ENCODE results near the gene RBM20. TPM values are rescaled to one million over a fixed set of nuclear protein-coding genes. Genes with fewer than 3 reads are reported as not detected.

Gene RBM20
- total and polyA plus RNA-seq, 2 of the 13 experiments (the other 11 are each of a cell fraction or from before 2014, with no cell fraction given) = 0.02 to 0.22 TPM

- 93% methylated on average over 9 of the region's 9 CpGs for WGBS (ENCODE audit: low lambda C conversion rate)
- Histone ChIP-seq H4K20me1 (ENCODE audit: insufficient read depth, low read length) (no peaks in the 10 kb centered on the region), H2AFZ (ENCODE audit: low read length) (no peak overlapping the region), H3K36me3 (replicated peaks in 1 of 2; ENCODE audit: control insufficient read depth in 1 of 2, insufficient read depth in 2 of 2, low read length in 2 of 2) (no peaks in the 10 kb centered on the region), H3K4me3 (replicated peaks in 1 of 3; ENCODE audit: insufficient read depth in 1 of 3, low read depth in 2 of 3, low read length in 3 of 3) (no peak overlapping the region), H3K4me2 (ENCODE audit: low read depth, low read length) (no peak overlapping the region), H3K27me3 (ENCODE audit: control insufficient read depth in 1 of 2, insufficient read depth in 2 of 2, low read length in 2 of 2) (no peaks in the 10 kb centered on the region), H3K9ac (ENCODE audit: insufficient read depth, low read depth, low read length) (no peak overlapping the region), H3K27ac (ENCODE audit: extremely low read length, insufficient read depth, low read length) (no peak overlapping the region), H3K4me1 (ENCODE audit: insufficient read depth, low read length) (peaks cover 99% of the 10 kb centered on the region), H3K79me2 (ENCODE audit: insufficient read depth, low read length) (no peaks in the 10 kb centered on the region), H3K9me3 (ENCODE audit: low read length) (no peaks in the 10 kb centered on the region)
- no peak for ATAC-seq
- ChIA-PET CTCF (ENCODE audit: low intra/inter-chr PET ratio, low total read pairs) (no interaction called here), POLR2A (interaction anchor here (2.7 kb wide), 1 partner anchor 77 kb away, joined by 9 read pairs; the partner anchor contains the start of genes BBIP1 and SHOC2)
- FAIRE-seq = no peak
- in situ Hi-C loops (cut with HindIII; ENCODE audit: extremely low pct_ligation_motif_present, low pct_unique_long_range_greater_than_20kb) = no loop called here
- BruUV-seq (replicated peaks) = no TSS peak
- intact Hi-C loops (cut with micrococcal nuclease; ENCODE audit: unreplicated experiment) = no loop called here
- TF ChIP-seq BCLAF1 (IDR thresholded peaks at IDR 0.05) (no peak), PRDM15 (CRISPR knock-in tag; IDR thresholded peaks at IDR 0.05) (no peak), BRF2 (CRISPR knock-in tag; IDR thresholded peaks at IDR 0.05) (no peak), KDM1A (CRISPR knock-in tag; IDR thresholded peaks at IDR 0.05) (no peak), ZNF441 (CRISPR knock-in tag; IDR thresholded peaks at IDR 0.05; ENCODE audit: borderline replicate concordance) (no peak), TOE1 (CRISPR knock-in tag; IDR thresholded peaks at IDR 0.05) (no peak), CEBPG (CRISPR knock-in tag; IDR thresholded peaks at IDR 0.05) (no peak), THAP8 (CRISPR knock-in tag; IDR thresholded peaks at IDR 0.05; ENCODE audit: borderline replicate concordance) (no peak), ZNF703 (CRISPR knock-in tag; IDR thresholded peaks at IDR 0.05; ENCODE audit: borderline replicate concordance) (no peak)
- no peak for DNase-seq (ENCODE audit: low spot score)
Observed at GRCh38 chr10:110841767-110842267, 197.7 kb downstream of the RBM20 start.
